GM19193 (cell line): ENCODE results near the gene SASH1.

Experiments
- POLR2A ChIP-seq: IDR thresholded peaks from 4 replicates; pipeline ENCODE4 v1.6.1; 2011; ENCODE audit not compliant: insufficient read depth, insufficient read length; ENCODE audit errors: extremely low read depth

SASH1 gene

DNA sequence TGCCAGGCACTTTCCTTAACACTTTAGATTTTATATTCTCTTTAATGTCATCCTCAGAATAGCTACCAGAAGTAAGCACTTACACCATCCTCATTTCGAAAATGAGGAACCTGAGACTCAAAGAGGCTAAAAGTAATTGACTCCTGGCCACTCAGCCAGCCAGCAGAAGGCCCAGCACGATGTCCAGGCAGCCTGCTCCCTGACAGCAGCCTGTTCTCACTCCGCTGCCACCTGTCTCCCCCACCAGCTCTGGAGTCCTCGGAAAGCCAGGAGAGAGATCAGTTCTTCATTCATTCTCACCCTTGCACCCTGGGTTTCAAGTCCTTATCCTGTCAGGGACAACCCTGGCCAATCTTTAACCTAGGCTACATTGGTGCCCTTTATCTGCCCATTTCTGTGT is 174.0 kb downstream of the SASH1 start:
- TF ChIP-seq POLR2A: no peak

- no peak for TF ChIP-seq POLR2A
These were observed 174.8 kb downstream of the SASH1 start for GRCh38 chr6:148517470-148517869.

DNA sequence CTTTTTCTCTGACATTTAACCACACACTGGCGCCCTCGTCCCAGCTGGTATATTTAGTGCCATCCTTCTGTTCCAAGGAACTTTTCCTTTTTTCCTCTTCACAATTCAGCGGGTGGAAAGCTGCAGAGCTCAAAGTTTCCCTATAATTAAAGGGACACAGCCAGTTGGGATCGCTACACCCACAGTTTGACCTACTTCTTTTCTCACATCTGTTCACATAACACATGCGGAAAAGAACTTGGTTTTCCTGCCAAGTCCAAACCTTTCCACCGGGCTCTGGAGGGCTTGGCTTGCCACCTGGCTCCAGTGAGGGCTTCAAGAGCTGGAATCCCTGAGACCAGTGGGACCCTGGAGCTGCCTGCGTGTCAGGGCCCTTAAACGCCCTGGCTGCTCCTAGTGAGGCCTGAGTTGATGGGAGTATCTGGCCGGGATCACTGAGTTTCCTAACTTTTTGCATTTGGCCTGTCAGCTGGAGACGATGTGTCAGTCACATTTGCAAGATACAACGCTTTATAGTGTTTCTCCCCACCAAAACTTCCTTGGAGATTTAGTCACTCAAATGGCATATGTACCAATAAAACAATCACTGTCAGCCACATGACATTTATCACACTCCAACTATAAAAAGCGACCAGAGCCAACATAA is 176.0 kb downstream of the SASH1 start:
- no peak for TF ChIP-seq POLR2A

GRCh38 chr6:148520109-148520841 is 177.6 kb downstream of the SASH1 start:
- no peak for TF ChIP-seq POLR2A

GRCh38 chr6:148521158-148521557 is 178.5 kb downstream of the SASH1 start:
- no peak for TF ChIP-seq POLR2A

GRCh38 chr6:148521586-148521985 is 178.9 kb downstream of the SASH1 start:
- TF ChIP-seq POLR2A: no peak

- no peak for TF ChIP-seq POLR2A
These were observed 180.4 kb downstream of the SASH1 start for GRCh38 chr6:148523048-148523447.

GRCh38 chr6:148523551-148523950 is 180.9 kb downstream of the SASH1 start:
- TF ChIP-seq POLR2A: no peak

DNA sequence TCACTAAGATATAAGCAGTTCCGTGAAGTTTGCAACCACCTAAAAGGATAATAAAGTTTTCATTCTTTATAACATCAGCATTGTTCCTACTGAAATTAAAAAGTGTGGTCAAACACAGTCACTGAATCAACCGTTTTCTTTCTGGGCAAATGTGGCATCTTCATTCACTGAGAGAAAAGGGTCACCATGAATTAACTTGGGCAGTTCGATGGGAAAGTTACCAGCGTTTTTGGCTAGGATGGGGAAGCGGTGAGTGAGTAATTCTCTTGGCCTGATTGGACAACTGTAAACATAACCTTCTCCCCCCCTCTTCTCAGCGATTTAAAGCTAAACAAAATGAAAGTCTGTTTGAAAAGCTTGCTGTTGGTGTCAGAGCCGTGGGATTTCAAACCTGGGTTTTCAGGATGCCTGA is 181.8 kb downstream of the SASH1 start:
- no peak for TF ChIP-seq POLR2A

DNA sequence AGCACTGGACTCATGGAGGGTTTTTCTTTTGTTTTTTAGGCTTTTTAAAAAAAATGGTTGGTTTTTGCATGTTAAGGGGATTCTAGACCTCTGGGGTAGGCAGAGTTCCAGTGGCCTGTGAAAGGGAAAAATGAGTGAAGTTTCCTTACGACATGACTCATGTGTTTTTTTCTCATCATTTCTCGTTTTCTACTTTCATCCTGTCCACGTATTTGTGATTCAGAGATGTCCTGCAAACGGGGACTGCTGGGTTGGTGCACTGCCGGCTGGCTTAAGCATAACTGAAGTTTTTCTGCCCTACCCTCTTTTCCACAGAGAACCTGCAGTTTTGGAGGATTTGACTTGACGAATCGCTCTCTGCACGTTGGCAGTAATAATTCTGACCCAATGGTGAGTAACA is 182.3 kb downstream of the SASH1 start:
- TF ChIP-seq POLR2A: no peak

- no peak for TF ChIP-seq POLR2A
These were observed 182.8 kb downstream of the SASH1 start for GRCh38 chr6:148525453-148525852.

DNA sequence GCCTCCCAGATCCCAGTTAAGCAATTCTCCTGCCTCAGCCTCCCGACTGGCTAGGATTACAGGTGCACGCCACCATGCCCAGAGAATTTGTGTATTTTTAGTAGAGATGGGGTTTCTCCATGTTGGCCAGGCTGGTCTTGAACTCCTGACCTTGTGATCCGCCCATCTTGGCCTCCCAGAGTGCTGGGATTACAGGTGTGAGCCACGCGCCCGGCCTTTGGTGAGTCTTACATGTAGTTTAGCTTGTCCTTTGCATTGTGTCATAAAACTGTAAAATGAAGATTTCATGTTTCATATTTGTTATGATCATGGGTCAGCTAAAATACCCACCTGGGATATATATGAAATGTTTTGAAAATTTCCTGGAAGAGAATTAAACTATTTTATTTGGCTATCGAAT is 183.5 kb downstream of the SASH1 start:
- TF ChIP-seq POLR2A: no peak

- TF ChIP-seq POLR2A: no peak
These were observed 185.7 kb downstream of the SASH1 start for GRCh38 chr6:148528292-148528691.

GRCh38 chr6:148529010-148529409 is 186.4 kb downstream of the SASH1 start:
- TF ChIP-seq POLR2A: no peak

- TF ChIP-seq POLR2A: no peak
These were observed 187.8 kb downstream of the SASH1 start for GRCh38 chr6:148530394-148530953.

GRCh38 chr6:148530976-148531375 is 188.3 kb downstream of the SASH1 start:
- TF ChIP-seq POLR2A: no peak

- no peak for TF ChIP-seq POLR2A
These were observed 190.1 kb downstream of the SASH1 start for GRCh38 chr6:148532698-148533097.
